Activated naive CD8-positive, alpha-beta T cell treated with anti-CD3 and anti-CD28 coated beads for 36 hours (primary cell): ENCODE data around the gene GDNF. TPM values are rescaled to one million over a fixed set of nuclear protein-coding genes. Genes with fewer than 3 reads are reported as not detected.
A peak's percentile ranks its signal among the peaks of the same experiment; 100 is the strongest.

Experiments
- DNase-seq: peaks from one replicate; pipeline ENCODE4 v3.0.0; 2021
- H3K27ac Mint-ChIP-seq: one replicate; pipeline ENCODE4 v1.8.0; 2022; ENCODE audit warnings: mild to moderate bottlenecking, moderate library complexity, mixed read lengths
- H3K27me3 Mint-ChIP-seq: one replicate; pipeline ENCODE4 v1.8.0; 2022; ENCODE audit warnings: mild to moderate bottlenecking, mixed read lengths
- H3K36me3 Mint-ChIP-seq: one replicate; pipeline ENCODE4 v1.8.0; 2021; ENCODE audit warnings: mild to moderate bottlenecking, mixed read lengths
- H3K4me1 Mint-ChIP-seq: one replicate; pipeline ENCODE4 v1.8.0; 2021; ENCODE audit warnings: mixed read lengths
- H3K4me3 Mint-ChIP-seq: one replicate; pipeline ENCODE4 v1.8.0; 2022; ENCODE audit warnings: mild to moderate bottlenecking, moderate library complexity, mixed read lengths
- H3K9me3 Mint-ChIP-seq: one replicate; pipeline ENCODE4 v1.8.0; 2022; ENCODE audit warnings: mixed read lengths
- total RNA-seq, 2 experiments: library from RNA; stranded (reverse); gene quantifications; one replicate each; pipeline ENCODE4 v1.2.3, GENCODE V29; 2021

The GDNF gene
- total RNA-seq, 2 experiments from 2014 or later: not detected

- peaks cover 94% of the 10 kb centered on the region for H3K27me3 Mint-ChIP-seq
- H3K9me3 Mint-ChIP-seq: no peaks in the 10 kb centered on the region
- H3K27ac Mint-ChIP-seq: no peak overlapping the region
- peak; percentile 76 for DNase-seq
- peak overlapping the region; percentile 62 for H3K4me3 Mint-ChIP-seq
- no peaks in the 10 kb centered on the region for H3K36me3 Mint-ChIP-seq
- H3K4me1 Mint-ChIP-seq: peaks cover 22% of the 10 kb centered on the region
Measured at GRCh38 chr5:37837414-37838032, 2.3 kb downstream of the GDNF start.

DNA sequence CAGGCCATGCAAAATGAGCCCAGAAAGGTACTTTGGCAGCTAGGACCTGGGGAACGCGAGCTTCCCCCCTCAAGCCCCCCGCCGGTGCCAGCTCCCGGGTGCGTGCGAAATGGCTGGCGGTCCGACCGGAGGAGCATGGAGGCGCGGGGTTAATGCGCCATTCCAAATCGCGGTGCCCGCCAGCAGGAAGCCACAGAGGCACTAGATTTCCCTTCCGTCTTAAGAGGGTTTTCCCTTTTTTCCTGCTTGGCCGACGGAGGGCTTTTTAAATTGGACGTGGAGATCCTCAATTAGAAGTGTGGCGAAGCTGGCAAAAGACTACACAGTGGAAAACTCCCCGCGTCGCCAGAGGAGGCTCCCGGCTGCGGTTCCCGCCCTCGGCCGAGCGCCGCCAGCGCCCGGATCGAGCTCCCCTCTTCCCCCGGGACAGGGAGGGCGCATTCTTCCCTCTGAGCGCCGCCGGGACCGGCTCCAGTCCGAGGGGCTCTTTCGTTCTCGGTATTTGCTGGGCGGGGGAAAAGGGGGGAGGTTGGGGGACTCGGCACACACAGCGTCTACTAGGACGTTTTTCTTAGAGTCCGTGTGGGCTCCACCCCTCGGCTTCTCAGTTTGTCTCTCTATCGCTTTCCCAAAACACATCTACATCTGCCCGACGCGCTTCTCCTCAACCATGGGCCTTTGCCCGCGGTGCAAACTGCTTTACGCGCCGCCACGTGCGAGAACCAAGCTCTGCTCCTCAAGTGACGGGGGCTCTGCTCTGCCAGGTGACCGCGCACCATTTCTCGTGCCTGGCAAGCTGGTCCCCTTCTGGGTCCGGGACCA is 3.0 kb downstream of the GDNF start:
- H3K4me1 Mint-ChIP-seq: peaks cover 22% of the 10 kb centered on the region
- peak overlapping the region; percentile 62 for H3K4me3 Mint-ChIP-seq
- no peak for DNase-seq
- H3K27ac Mint-ChIP-seq: no peak overlapping the region
- H3K9me3 Mint-ChIP-seq: no peaks in the 10 kb centered on the region
- no peaks in the 10 kb centered on the region for H3K36me3 Mint-ChIP-seq
- H3K27me3 Mint-ChIP-seq: peaks cover 92% of the 10 kb centered on the region

DNA sequence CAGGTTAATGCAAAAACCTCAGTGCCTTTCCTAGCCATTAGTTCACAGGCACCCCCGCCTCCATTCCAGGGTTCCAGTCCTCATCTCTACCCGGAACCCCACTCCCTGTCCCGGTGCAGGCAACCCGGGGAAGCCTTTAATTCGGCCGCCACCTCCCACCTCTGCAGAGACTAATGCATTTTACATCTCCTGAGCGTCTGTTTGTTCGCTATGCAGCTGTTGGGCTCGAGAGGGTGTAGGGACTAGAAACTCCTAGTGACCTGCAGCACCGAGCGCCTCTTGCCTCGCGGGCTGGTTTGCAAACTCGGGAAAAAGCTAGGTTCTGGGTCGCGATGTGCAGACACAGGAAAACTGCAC is 3.6 kb downstream of the GDNF start:
- Mint-ChIP-seq H3K36me3 (no peaks in the 10 kb centered on the region), H3K9me3 (no peaks in the 10 kb centered on the region), H3K27ac (no peak overlapping the region), H3K4me1 (peaks cover 22% of the 10 kb centered on the region), H3K4me3 (no peak overlapping the region), H3K27me3 (peaks cover 92% of the 10 kb centered on the region)
- no peak for DNase-seq

DNA sequence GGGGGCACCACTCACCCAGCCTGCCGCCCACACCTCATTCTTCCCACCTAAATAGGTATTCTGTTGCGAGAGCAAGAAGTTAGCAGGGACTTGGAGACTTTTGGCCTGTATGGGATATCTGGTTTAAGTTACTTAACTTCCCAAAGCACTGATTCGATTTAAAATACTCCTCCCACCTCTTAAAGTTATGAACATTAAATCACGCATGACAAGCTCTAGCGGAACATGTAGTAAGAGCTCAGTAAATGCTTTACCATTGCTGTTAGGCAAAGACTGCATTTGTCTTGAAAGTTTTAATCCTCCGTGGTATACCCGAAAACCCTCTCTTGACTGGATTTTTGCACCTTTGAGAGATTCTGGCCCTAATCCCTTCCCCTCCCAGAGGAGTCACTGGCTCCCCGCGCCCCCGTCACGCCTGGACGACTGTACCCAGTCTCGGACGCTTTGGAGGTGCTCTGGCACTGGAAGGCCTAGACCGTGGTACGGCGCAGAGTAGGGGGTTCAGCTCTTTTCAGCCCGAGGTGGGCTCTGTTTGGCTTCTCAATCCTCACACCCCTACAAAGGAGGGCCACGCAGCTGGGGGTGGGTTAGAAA is 4.4 kb downstream of the GDNF start:
- no peaks in the 10 kb centered on the region for H3K9me3 Mint-ChIP-seq
- no peak for DNase-seq
- no peaks in the 10 kb centered on the region for H3K36me3 Mint-ChIP-seq
- H3K4me1 Mint-ChIP-seq: peaks cover 20% of the 10 kb centered on the region
- no peak overlapping the region for H3K4me3 Mint-ChIP-seq
- H3K27me3 Mint-ChIP-seq: peaks cover 92% of the 10 kb centered on the region
- no peak overlapping the region for H3K27ac Mint-ChIP-seq

DNA sequence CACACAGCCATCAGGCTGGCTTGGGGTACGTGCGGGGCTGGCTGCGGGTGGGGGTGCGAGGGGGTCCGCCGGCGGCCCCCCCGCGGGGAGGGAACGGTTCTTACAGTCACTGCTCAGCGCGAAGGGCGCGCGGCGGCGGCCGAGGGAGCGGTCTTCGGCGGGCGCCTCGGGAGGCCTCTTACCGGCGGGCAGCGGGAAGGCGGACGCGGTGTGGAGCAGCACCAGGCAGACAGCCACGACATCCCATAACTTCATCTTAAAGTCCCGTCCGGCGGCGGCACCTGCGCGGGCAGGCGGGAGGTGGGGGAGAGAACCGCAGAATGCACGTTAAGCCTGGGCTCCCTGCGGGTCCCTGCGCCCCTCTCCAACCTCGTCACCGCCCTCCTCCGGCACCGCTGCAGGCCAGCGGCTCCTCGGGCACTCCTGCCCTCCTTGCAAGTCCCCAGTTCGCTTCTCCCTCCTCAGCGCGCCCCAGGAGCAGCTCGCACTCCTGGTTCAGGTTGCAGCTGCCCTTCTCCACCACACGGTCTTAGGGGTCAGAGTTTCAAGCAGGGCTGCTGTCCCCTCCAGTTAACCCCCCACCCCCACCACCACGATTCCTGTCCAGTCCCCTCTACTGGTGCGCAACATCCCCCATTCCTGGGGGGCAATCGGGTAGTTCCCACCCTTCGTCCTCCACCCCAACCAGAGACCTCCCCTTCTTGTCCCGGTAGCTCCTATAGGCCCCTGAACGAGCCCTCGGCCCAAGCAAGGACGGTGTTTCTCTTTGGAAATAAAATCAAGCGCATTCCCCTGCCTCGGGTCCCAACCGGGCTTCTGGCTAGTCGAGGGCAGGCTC is 5.1 kb downstream of the GDNF start:
- peaks cover 20% of the 10 kb centered on the region for H3K4me1 Mint-ChIP-seq
- no peak overlapping the region for H3K27ac Mint-ChIP-seq
- H3K27me3 Mint-ChIP-seq: peaks cover 92% of the 10 kb centered on the region
- no peak for DNase-seq
- no peaks in the 10 kb centered on the region for H3K36me3 Mint-ChIP-seq
- H3K9me3 Mint-ChIP-seq: no peaks in the 10 kb centered on the region
- H3K4me3 Mint-ChIP-seq: no peak overlapping the region

DNA sequence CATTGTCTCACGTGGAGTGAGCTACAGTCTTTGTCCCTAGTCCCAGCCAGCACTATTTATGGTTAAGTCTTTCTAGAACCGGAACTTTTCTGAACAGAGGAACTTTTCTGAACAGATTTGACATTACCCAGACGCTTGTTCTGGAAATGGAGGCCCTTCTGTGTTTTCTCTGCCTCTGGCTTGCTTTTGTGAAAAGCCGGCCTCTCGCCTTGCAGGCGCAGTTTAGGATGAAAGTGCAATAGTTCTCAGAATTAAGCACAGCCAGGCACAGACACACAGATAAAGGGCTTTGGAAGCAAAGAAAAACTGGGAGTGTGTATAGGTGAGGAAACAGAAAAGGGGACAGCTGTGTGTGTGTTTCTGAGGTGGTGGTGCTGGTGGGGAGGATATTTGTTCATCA is 5.9 kb downstream of the GDNF start:
- peaks cover 20% of the 10 kb centered on the region for H3K4me1 Mint-ChIP-seq
- no peaks in the 10 kb centered on the region for H3K9me3 Mint-ChIP-seq
- no peaks in the 10 kb centered on the region for H3K36me3 Mint-ChIP-seq
- H3K27ac Mint-ChIP-seq: no peak overlapping the region
- DNase-seq: no peak
- no peak overlapping the region for H3K4me3 Mint-ChIP-seq
- peaks cover 93% of the 10 kb centered on the region for H3K27me3 Mint-ChIP-seq

- H3K27me3 Mint-ChIP-seq: peaks cover 74% of the 10 kb centered on the region
- DNase-seq: no peak
- H3K36me3 Mint-ChIP-seq: no peaks in the 10 kb centered on the region
- H3K4me3 Mint-ChIP-seq: no peak overlapping the region
- H3K27ac Mint-ChIP-seq: no peak overlapping the region
- no peaks in the 10 kb centered on the region for H3K9me3 Mint-ChIP-seq
- peaks cover 3% of the 10 kb centered on the region for H3K4me1 Mint-ChIP-seq
Measured at GRCh38 chr5:37831821-37832534, 7.9 kb downstream of the GDNF start.

GRCh38 chr5:37830348-37830747 is 9.5 kb downstream of the GDNF start:
- no peak for DNase-seq
- Mint-ChIP-seq H3K27ac (no peak overlapping the region), H3K27me3 (peaks cover 69% of the 10 kb centered on the region), H3K4me3 (no peak overlapping the region), H3K36me3 (no peaks in the 10 kb centered on the region), H3K4me1 (peaks cover 3% of the 10 kb centered on the region), H3K9me3 (no peaks in the 10 kb centered on the region)

GRCh38 chr5:37825334-37825915 is 14.4 kb downstream of the GDNF start:
- Mint-ChIP-seq H3K27me3 (peaks cover 24% of the 10 kb centered on the region), H3K27ac (no peak overlapping the region), H3K36me3 (no peaks in the 10 kb centered on the region), H3K4me3 (no peak overlapping the region), H3K9me3 (no peaks in the 10 kb centered on the region), H3K4me1 (no peaks in the 10 kb centered on the region)
- DNase-seq: no peak

DNA sequence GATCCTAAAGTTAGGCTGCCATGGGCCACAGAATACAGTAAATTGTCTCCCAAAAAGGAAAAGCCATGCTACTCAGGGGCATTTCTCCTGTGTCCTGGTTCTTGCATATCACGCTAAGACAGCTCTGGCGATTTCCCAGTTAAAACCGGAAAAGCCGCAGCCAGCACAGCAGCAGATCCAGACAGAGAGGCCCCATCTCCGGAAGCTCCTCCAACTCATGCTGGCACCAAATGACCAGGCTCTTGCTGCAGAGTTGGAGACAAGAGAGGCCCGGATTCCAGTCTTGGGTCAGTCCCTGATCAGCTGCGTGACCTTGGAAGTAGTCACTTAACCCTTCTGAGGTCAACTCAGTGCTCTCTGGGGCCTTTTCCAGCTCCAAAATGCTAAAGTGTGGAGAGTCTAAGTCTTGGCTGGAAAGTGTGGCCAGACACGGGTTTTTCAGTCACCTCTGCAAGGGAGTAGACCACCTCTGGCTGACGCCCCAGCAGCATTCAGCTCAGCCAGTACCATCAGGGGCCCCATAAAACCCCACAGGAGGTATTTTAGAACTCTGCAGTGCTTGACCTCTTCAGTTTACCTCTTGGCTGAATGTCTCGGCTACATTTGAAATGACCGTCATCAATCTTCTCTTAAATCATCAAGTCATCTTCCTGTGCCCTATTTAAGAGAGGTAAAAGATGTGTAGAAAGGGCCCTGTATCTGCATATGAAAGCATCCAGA is 16.2 kb downstream of the GDNF start:
- no peaks in the 10 kb centered on the region for H3K9me3 Mint-ChIP-seq
- H3K27ac Mint-ChIP-seq: no peak overlapping the region
- H3K4me1 Mint-ChIP-seq: no peaks in the 10 kb centered on the region
- no peak for DNase-seq
- no peaks in the 10 kb centered on the region for H3K36me3 Mint-ChIP-seq
- no peak overlapping the region for H3K4me3 Mint-ChIP-seq
- H3K27me3 Mint-ChIP-seq: peaks cover 11% of the 10 kb centered on the region

DNA sequence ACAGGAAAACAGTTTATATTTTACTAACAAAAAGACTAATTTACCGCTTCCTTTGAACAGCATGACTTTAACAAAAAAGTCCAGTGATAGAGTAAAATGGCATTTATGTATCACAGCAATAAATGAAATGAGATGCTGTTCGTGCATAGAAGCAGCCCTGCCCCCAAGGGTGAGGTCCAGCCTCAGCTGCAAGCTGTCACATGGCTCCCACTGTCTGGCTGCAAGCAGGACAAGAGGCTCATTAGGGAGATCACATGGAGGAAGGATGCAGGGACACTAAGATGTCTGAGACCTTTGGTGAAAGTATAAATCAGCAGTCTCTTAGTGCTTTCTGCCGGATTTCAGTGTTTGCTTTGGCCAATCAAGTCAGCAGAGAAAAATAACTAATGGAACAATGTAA is 23.0 kb downstream of the GDNF start:
- no peaks in the 10 kb centered on the region for H3K36me3 Mint-ChIP-seq
- no peak overlapping the region for H3K27ac Mint-ChIP-seq
- H3K4me3 Mint-ChIP-seq: no peak overlapping the region
- no peaks in the 10 kb centered on the region for H3K4me1 Mint-ChIP-seq
- DNase-seq: no peak
- peaks cover 20% of the 10 kb centered on the region for H3K27me3 Mint-ChIP-seq
- no peaks in the 10 kb centered on the region for H3K9me3 Mint-ChIP-seq

- DNase-seq: no peak
- Mint-ChIP-seq H3K4me1 (no peaks in the 10 kb centered on the region), H3K9me3 (no peaks in the 10 kb centered on the region), H3K36me3 (no peaks in the 10 kb centered on the region), H3K27ac (no peak overlapping the region), H3K27me3 (peaks cover 20% of the 10 kb centered on the region), H3K4me3 (no peak overlapping the region)
Measured at GRCh38 chr5:37816331-37816730, 23.5 kb downstream of the GDNF start.

DNA sequence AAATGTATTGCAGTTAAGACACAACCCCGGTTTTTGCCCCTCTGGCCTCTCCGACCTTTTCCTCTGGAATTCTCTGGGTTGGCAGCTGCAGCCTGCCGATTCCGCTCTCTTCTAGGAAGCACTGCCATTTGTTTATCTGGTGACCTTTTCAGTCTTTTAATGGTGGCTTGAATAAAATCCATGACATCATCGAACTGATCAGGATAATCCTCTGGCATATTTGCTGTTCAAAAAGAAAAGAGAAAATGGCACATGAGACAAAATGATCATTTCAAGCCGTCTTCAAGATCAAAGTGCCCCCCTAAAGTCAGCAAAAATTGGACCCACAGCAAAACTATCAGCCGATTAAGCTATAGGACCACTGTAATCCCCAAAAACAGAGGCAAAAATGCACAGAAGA is 23.9 kb downstream of the GDNF start:
- no peaks in the 10 kb centered on the region for H3K9me3 Mint-ChIP-seq
- no peak for DNase-seq
- no peak overlapping the region for H3K4me3 Mint-ChIP-seq
- H3K36me3 Mint-ChIP-seq: no peaks in the 10 kb centered on the region
- peaks cover 20% of the 10 kb centered on the region for H3K27me3 Mint-ChIP-seq
- H3K4me1 Mint-ChIP-seq: no peaks in the 10 kb centered on the region
- H3K27ac Mint-ChIP-seq: no peak overlapping the region

- no peaks in the 10 kb centered on the region for H3K36me3 Mint-ChIP-seq
- no peaks in the 10 kb centered on the region for H3K4me1 Mint-ChIP-seq
- H3K27me3 Mint-ChIP-seq: peaks cover 20% of the 10 kb centered on the region
- H3K4me3 Mint-ChIP-seq: no peak overlapping the region
- DNase-seq: no peak
- no peaks in the 10 kb centered on the region for H3K9me3 Mint-ChIP-seq
- H3K27ac Mint-ChIP-seq: no peak overlapping the region
Measured at GRCh38 chr5:37814699-37815098, 25.1 kb downstream of the GDNF start.
